Psoas muscle (tissue), 8 donors: Measurements from ENCODE around the gene MAN2A2. TPM values are rescaled to one million over a fixed set of nuclear protein-coding genes. Genes with fewer than 3 reads are reported as not detected.

Experiments used
- ATAC-seq, 4 donors: fragments of 200-7000 bp; cut with Tn5 transposase; one replicate each; pipeline ENCODE4 v1.9.1; 2020; ENCODE audit warnings: moderate library complexity in 3 of 4, mild to moderate bottlenecking in 2 of 4
- DNase-seq, 2 donors: peaks; one replicate each; pipeline ENCODE4 v3.0.0-alpha.2; 2020
- H3K27ac ChIP-seq: fragments of 200-600 bp; one replicate; pipeline ENCODE4 v1.8.0; 2022
- H3K27me3 ChIP-seq, 3 donors: fragments of 200-600 bp in 1 of 3; one replicate each; pipeline versions ENCODE4 v1.6.1 to v1.8.0; 2013 to 2022; ENCODE audit warnings: low read length in 2 of 3, mild to moderate bottlenecking in 2 of 3, moderate library complexity in 1 of 3; ENCODE audit not compliant: insufficient read depth in 3 of 3
- H3K36me3 ChIP-seq, 2 donors: fragments of 200-600 bp in 1 of 2; one replicate each; pipeline versions ENCODE4 v1.6.1 to v1.8.0; 2013 to 2022; ENCODE audit warnings: low read depth in 1 of 2, mild to moderate bottlenecking in 1 of 2, moderate library complexity in 1 of 2; ENCODE audit not compliant: insufficient read depth in 1 of 2
- H3K4me1 ChIP-seq: fragments of 200-600 bp; one replicate; pipeline ENCODE4 v1.8.0; 2022
- H3K4me3 ChIP-seq: fragments of 200-600 bp; one replicate; pipeline ENCODE4 v1.8.0; 2022; ENCODE audit warnings: mild to moderate bottlenecking
- H3K9me3 ChIP-seq: fragments of 200-600 bp; one replicate; pipeline ENCODE4 v1.8.0; 2022
- WGBS, 3 donors: extraction: QIAGEN DNeasy Blood & Tissue Kit; methylation state at CpG; one replicate each; pipeline versions ENCODE4 v1.1.6 to v1.1.7; 2013; 5-methylcytosine and 5-hydroxymethylcytosine counted together
- intact Hi-C, 2 donors: fragments of 100-400 bp; cut with DNase I; formaldehyde crosslinking; loops; one replicate each; pipeline versions ENCODE4 v1.11.0 to v1.14.2; 2022
- polyA plus RNA-seq, 3 donors: library from polyadenylated mRNA; stranded (reverse); fragments of 200-250 nt; gene quantifications; one replicate each; pipeline ENCODE4 v1.2.3, GENCODE V29; 2013
- total RNA-seq, 4 donors: library from RNA; stranded (reverse); fragmentation: NEBNext Ultra II Directional in 2 of 4; extraction: Animal tissue kit (Norgen Biotek cat#: 25700) in 2 of 4; gene quantifications; one replicate each; pipeline versions ENCODE4 v1.2.1 to v1.2.4, GENCODE V29; 2021 to 2023
- TF ChIP-seq, protein P1 (sequence below): fragments of 200-600 bp; IDR thresholded peaks from one replicate; pipeline ENCODE4 v1.8.0; 2022; ENCODE audit warnings: antibody characterized with exemption
- donor health status: healthy with polysubstance abuse.
- donor health status: DM: no; HTN: no; CAD: no; lungs with moderate emphysema.
- donor health status: Bipolar disorder and iron deficiency.
- donor health status: healthy.
- donor health status: DM: yes; HTN: yes; CAD: no.
- donor health status: DM: no; HTN: no; CAD: no.
- donor health status: DM: no; HTN: no; CAD: no.
- donor health status: DM: yes; HTN: yes; CAD: no.

MAN2A2 gene
- total and polyA plus RNA-seq, 7 donors, result 22.9 to 127 (median 111) TPM

DNA sequence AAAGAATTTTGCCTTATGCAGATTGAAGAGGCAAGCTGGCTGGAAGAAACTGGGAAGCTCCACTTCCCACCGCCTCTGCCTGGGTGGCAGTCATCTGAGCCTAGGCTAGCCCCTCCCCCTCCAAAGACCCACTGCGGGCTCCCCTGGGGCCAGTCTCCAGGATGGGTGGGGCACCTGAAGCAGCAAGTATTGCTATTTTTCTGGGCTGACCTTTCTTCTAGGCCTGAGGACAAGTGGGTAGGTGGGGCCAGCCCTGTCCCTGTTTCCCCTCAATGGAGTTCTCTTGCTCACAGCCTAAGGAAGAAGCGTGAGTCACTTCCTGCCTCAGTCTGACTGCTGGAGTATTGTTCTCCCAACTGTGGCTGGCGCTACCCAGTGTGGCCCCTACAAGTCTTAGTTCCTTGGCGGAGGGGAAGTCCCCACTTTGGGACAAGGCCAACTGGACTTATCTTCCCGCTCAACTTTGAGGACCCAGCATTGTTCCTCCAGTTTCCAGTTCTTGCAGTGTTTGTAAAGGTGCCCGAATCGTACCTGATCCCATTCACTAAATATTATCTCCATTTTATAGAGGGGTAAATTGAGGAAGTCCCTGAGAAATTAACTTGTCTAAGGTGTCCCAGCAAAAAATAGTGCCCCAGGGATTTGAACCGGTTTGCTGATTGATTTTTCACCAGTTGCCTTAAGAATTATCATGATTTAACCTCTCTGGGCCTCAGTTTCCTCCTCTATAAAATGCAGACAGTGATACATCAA is 33.3 kb upstream of the MAN2A2 start:
- Histone ChIP-seq H3K27ac (peak overlapping the region; percentile 93), H3K4me1 (peaks cover 39% of the 10 kb centered on the region), H3K36me3 (peaks cover 0 to 2% of the 10 kb centered on the region in 2 donors), H3K4me3 (peak overlapping the region; percentile 82), H3K27me3 (no peaks in the 10 kb centered on the region), H3K9me3 (no peaks in the 10 kb centered on the region)
- DNase-seq (peak; percentile 77 to 84), ATAC-seq (peak; percentile 59 to 70 (median 62))
- TF ChIP-seq, protein P1, sequence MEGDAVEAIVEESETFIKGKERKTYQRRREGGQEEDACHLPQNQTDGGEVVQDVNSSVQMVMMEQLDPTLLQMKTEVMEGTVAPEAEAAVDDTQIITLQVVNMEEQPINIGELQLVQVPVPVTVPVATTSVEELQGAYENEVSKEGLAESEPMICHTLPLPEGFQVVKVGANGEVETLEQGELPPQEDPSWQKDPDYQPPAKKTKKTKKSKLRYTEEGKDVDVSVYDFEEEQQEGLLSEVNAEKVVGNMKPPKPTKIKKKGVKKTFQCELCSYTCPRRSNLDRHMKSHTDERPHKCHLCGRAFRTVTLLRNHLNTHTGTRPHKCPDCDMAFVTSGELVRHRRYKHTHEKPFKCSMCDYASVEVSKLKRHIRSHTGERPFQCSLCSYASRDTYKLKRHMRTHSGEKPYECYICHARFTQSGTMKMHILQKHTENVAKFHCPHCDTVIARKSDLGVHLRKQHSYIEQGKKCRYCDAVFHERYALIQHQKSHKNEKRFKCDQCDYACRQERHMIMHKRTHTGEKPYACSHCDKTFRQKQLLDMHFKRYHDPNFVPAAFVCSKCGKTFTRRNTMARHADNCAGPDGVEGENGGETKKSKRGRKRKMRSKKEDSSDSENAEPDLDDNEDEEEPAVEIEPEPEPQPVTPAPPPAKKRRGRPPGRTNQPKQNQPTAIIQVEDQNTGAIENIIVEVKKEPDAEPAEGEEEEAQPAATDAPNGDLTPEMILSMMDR, result no peak
- intact Hi-C loops, result loop anchor here (5.0 kb wide), 2 partner anchors 152 to 207 kb away; partner anchors contain the start of gene BLM (in 2 of the 2)
- WGBS, 3 donors, result 59 to 64% (median 63%) methylated on average over 9 of the region's 9 CpGs

DNA sequence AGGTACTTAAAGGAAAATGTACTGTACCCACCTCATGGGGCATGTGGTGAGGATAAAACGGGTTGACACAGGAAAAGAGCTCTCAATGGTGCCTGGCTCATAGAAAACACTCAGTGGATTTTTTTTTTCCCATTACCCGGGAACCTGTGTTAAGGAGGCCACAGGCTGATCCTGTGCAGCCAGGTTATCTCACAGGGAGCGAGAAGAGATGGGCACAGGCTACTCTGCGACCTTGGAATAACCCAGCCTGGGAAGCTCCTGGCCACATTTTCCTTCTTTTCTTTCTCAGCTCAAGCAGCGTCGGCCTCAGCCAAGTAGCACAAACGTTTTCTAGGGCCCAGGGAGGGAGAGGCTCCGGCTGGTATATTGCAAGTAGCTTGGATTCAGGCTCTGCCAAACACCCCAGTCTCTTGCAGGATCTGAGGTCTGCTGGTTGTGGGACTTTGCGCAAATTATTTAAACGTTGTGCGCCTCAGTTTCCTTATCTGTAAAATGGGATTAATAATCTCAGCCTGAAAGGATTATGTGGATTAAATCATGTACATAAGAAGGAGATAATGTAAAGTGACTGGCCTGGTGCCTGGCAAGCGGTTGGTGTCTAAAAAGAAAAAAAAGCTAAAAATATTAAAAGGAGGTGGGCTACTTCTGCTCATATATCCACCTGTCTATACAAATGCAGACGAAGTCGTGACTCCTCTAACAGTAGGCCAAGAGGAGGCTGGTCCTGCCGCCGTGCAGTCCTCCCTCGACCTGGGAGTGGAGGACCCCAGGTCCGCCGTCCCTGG is 32.6 kb upstream of the MAN2A2 start:
- TF ChIP-seq, protein P1, result no peak
- intact Hi-C loops, result loop anchor here (5.0 kb wide), 2 partner anchors 153 to 208 kb away; partner anchors contain the start of gene BLM (in 2 of the 2)
- no peak for DNase-seq
- Histone ChIP-seq H3K27me3 (no peaks in the 10 kb centered on the region), H3K27ac (peak overlapping the region; percentile 93), H3K4me3 (peak overlapping the region; percentile 82), H3K4me1 (peaks cover 39% of the 10 kb centered on the region), H3K36me3 (peaks cover 0 to 3% of the 10 kb centered on the region in 2 donors), H3K9me3 (no peaks in the 10 kb centered on the region)
- WGBS, 3 donors, result 31 to 38% (median 32%) methylated on average over 19 of the region's 19 CpGs
- ATAC-seq, result peak in 2 of 4 donors; percentile 2 to 44

DNA sequence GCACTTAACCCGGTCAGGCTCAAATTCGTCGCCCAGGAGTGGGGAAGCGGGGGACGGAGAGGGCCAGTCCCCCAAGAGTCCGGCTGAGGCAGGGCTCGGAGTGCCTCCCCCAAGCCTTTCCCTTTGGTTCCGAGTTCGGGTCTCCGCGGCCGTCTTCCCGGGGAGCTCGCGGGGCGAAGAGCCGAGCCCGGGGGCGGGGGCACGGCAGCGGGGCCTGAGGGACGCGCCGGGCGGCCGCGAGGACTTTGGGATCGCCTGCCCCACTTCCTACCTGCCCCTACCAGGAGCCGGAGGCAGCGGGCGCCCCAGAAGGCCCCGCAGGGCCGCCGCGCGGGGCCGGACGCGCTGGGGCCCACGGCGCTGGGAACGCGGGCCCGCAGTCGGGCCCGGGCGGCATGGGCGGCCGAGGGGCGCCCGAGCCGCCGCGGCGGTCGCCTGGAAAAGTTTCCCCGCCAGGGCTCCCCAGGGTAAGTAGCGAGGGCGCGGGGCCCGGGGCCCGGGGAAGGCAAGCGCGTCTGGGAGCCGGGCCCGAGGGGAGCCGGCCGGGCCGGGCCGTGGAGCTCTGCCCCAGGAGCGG is 31.9 kb upstream of the MAN2A2 start:
- Histone ChIP-seq H3K27me3 (no peaks in the 10 kb centered on the region), H3K4me1 (peaks cover 39% of the 10 kb centered on the region), H3K27ac (peak overlapping the region; percentile 93), H3K9me3 (no peaks in the 10 kb centered on the region), H3K36me3 (peaks cover 0 to 10% of the 10 kb centered on the region in 2 donors), H3K4me3 (peak overlapping the region; percentile 82)
- ATAC-seq (peak; percentile 32 to 57 (median 40)), DNase-seq (peak; percentile 62 to 76)
- intact Hi-C loops, result loop anchor here (5.0 kb wide), 2 partner anchors 154 to 209 kb away; partner anchors contain the start of gene BLM (in 2 of the 2)
- TF ChIP-seq, protein P1, result no peak
- WGBS, 3 donors, result 0 to 1% (median 1%) methylated on average over 20 to 71 of the region's 71 CpGs

DNA sequence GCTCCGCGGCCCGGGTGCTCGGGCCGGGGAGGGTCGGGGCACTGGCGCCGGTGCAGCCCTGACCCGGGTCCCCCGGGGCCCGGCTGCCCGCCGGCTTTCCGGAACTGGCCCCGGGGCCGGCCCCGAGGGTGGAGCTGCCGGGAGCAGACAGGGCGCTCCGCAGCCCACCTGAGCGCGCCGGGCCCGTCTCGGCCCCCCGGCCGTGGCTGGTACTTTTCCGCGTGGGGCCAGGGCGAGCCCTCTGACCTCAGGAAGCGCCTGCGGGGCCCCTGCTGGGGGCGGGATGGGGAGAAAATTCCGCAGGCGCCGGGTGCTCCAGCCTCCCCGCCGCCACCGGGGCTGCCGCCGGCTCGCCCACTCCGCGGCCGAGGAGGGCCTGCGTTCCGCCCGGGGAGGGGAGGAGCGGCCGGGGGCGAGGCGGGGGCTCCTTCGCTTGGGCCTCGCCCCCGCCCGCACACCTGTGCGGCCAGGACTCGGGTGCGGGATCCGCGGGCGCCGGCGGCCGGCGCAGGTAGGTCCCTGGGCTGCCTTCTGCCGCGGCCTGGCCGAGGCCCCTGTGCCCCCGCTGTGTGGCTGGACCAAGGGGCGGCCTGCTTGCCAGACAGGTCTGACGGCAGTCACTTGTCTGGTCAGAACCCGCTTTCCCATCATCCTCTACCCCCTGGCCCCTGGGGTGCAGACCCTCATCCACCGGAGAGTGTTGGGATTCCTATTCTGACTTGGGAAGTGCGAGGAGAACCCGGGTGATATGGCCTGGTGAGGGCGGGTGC is 31.2 kb upstream of the MAN2A2 start:
- DNase-seq (no peak), ATAC-seq (peak; percentile 22 to 45 (median 27))
- Histone ChIP-seq H3K4me1 (peaks cover 39% of the 10 kb centered on the region), H3K9me3 (no peaks in the 10 kb centered on the region), H3K4me3 (peak overlapping the region; percentile 82), H3K27me3 (no peaks in the 10 kb centered on the region), H3K36me3 (peaks cover 0 to 16% of the 10 kb centered on the region in 2 donors), H3K27ac (peak overlapping the region; percentile 93)
- 0 to 1% (median 1%) methylated on average over 37 to 77 of the region's 77 CpGs for WGBS, 3 donors
- intact Hi-C loops, result loop anchor here (5.0 kb wide), 2 partner anchors 155 to 210 kb away; partner anchors contain the start of gene BLM (in 2 of the 2)
- TF ChIP-seq, protein P1, result no peak
